HepG2 (cell line): ENCODE data around the gene TAF9B. TPM values are rescaled to one million over a fixed set of nuclear protein-coding genes. Genes with fewer than 3 reads are reported as not detected.

Experiments
- CEBPB ChIP-seq: IDR thresholded peaks from 2 replicates; pipeline ENCODE4 v1.6.1; 2011; ENCODE audit warnings: low read depth, low read length, improper control_type of control experiment, borderline replicate concordance
- DZIP1 ChIP-seq: sonication (generic); formaldehyde crosslinking; IDR thresholded peaks from 2 replicates; pipeline ENCODE4 v1.5.0; 2020; ENCODE audit warnings: mild to moderate bottlenecking, missing genetic modification reagents
- ELF1 ChIP-seq: sonication (generic); formaldehyde crosslinking; IDR thresholded peaks from 2 replicates; pipeline ENCODE4 v1.4.0; 2020; ENCODE audit warnings: missing genetic modification reagents
- FOXO4 ChIP-seq: sonication (generic); formaldehyde crosslinking; conservative IDR thresholded peaks from 2 replicates; pipeline ENCODE4 v1.8.1; 2023; ENCODE audit warnings: missing genetic modification reagents
- ISL2 ChIP-seq: sonication (generic); formaldehyde crosslinking; IDR thresholded peaks from 2 replicates; pipeline ENCODE4 v1.5.0; 2020; ENCODE audit warnings: missing genetic modification reagents
- MLLT10 ChIP-seq: sonication (generic); formaldehyde crosslinking; IDR thresholded peaks from 2 replicates; pipeline ENCODE4 v1.4.0; 2020; ENCODE audit warnings: missing genetic modification reagents
- NFAT5 ChIP-seq: sonication (generic); formaldehyde crosslinking; IDR thresholded peaks from 2 replicates; pipeline ENCODE4 v1.4.0; 2020; ENCODE audit warnings: missing genetic modification reagents
- NFE2 ChIP-seq: sonication (generic); formaldehyde crosslinking; IDR thresholded peaks from 2 replicates; pipeline ENCODE4 v1.4.0; 2020; ENCODE audit warnings: missing genetic modification reagents
- SALL1 ChIP-seq: sonication (generic); formaldehyde crosslinking; IDR thresholded peaks from 2 replicates; pipeline ENCODE4 v1.8.0; 2022; ENCODE audit warnings: mild to moderate bottlenecking, missing genetic modification reagents
- SIX4 ChIP-seq: sonication (generic); formaldehyde crosslinking; IDR thresholded peaks from 2 replicates; pipeline ENCODE4 v1.4.0; 2020; ENCODE audit warnings: missing genetic modification reagents
- TSC22D2 ChIP-seq: sonication (generic); formaldehyde crosslinking; IDR thresholded peaks from 2 replicates; pipeline ENCODE4 v1.5.1; 2020; ENCODE audit warnings: missing genetic modification reagents, mild to moderate bottlenecking, borderline replicate concordance
- U2AF2 ChIP-seq: fragments of 200-400 bp; formaldehyde crosslinking; IDR thresholded peaks from 2 replicates; pipeline ENCODE4 v1.6.1; 2017; ENCODE audit warnings: low read depth, mild to moderate bottlenecking, low read length
- WIZ ChIP-seq: sonication (generic); formaldehyde crosslinking; IDR thresholded peaks from 2 replicates; pipeline ENCODE4 v1.5.1; 2020; ENCODE audit warnings: mild to moderate bottlenecking, missing genetic modification reagents
- ZFP62 ChIP-seq: sonication (generic); formaldehyde crosslinking; IDR thresholded peaks from 2 replicates; pipeline ENCODE4 v1.4.0; 2020; ENCODE audit warnings: missing genetic modification reagents
- ZNF205 ChIP-seq: IDR thresholded peaks from 2 replicates; pipeline ENCODE4 v1.6.1; 2018; ENCODE audit warnings: missing biosample characterization, missing genetic modification reagents
- ZNF333 ChIP-seq: sonication (generic); formaldehyde crosslinking; IDR thresholded peaks from 2 replicates; pipeline ENCODE4 v1.4.0; 2020; ENCODE audit warnings: mild to moderate bottlenecking, missing genetic modification reagents, borderline replicate concordance
- ZNF563 ChIP-seq: sonication (generic); formaldehyde crosslinking; IDR thresholded peaks from 2 replicates; pipeline ENCODE4 v1.8.0; 2022; ENCODE audit warnings: mild to moderate bottlenecking, moderate library complexity, missing genetic modification reagents
- ZNF607 ChIP-seq: sonication (generic); formaldehyde crosslinking; IDR thresholded peaks from 2 replicates; pipeline ENCODE4 v1.5.1; 2020; ENCODE audit warnings: missing genetic modification reagents, mild to moderate bottlenecking, borderline replicate concordance
- ZNF7 ChIP-seq: IDR thresholded peaks from 2 replicates; pipeline ENCODE4 v1.6.1; 2016; ENCODE audit warnings: missing biosample characterization, missing genetic modification reagents
- polyA plus RNA-seq, 8 experiments: library from polyadenylated mRNA; depleted of rRNA in 3 of 8; stranded (reverse) in 7 of 8; unstranded in 1 of 8; fragments of >200 nt; fragmentation: Illumina TruSeq in 4 of 8; extraction: Trizol in 4 of 8; gene quantifications; 2 replicates each; pipeline versions ENCODE4 v1.2.1 to v1.2.3, GENCODE V29; 2011 to 2016; ENCODE audit warnings: low read depth in 4 of 8, missing spikeins in 1 of 8, mixed read lengths in 1 of 8; ENCODE audit not compliant: insufficient read depth in 1 of 8
- total RNA-seq, 5 experiments: library from RNA; depleted of rRNA; stranded (reverse); fragments of >200 nt; fragmentation: Illumina TruSeq; extraction: Trizol; gene quantifications; 2 replicates each; pipeline ENCODE4 v1.2.3, GENCODE V29; 2016; ENCODE audit warnings: low read depth in 1 of 5
- TF ChIP-seq, protein P1 (sequence below): sonication (generic); formaldehyde crosslinking; IDR thresholded peaks from 2 replicates; pipeline ENCODE4 v1.8.0; 2022; ENCODE audit warnings: missing genetic modification reagents, low read depth, mild to moderate bottlenecking, borderline replicate concordance

TAF9B gene
- total and polyA plus RNA-seq, 2 of the 13 experiments (the other 11 are each of a cell fraction or from before 2014, with no cell fraction given), result 10.8 to 15.2 TPM

GRCh38 chrX:78103623-78104446 is 35.6 kb downstream of the TAF9B start, which contains the start of gene PGK1 (continued):
- TF ChIP-seq MLLT10 (no peak), ZNF205 (CRISPR knock-in tag) (no peak; the same call in 1 of the 2 replicates), FOXO4 (no peak), WIZ (CRISPR knock-in tag) (no peak), ZNF7 (CRISPR knock-in tag) (no peak), ISL2 (peak; percentile 49; the same call in 1 of the 2 replicates), CEBPB (no peak), DZIP1 (CRISPR knock-in tag) (0 out of 2 replicates have a peak, but pooled peaks have one; percentile 56), NFAT5 (CRISPR knock-in tag) (0 out of 2 replicates have a peak, but pooled peaks have one; percentile 68), SIX4 (no peak), ZFP62 (CRISPR knock-in tag) (no peak), U2AF2 (no peak), ZNF607 (CRISPR knock-in tag) (peak; percentile 71; the same call in 1 of the 2 replicates), TSC22D2 (CRISPR knock-in tag) (0 out of 2 replicates have a peak, but pooled peaks have one; percentile 21), ZNF333 (CRISPR knock-in tag) (no peak), ELF1 (CRISPR knock-in tag) (peak; percentile 90), NFE2 (no peak), SALL1 (CRISPR knock-in tag) (peak; percentile 77), ZNF563 (CRISPR knock-in tag) (peak; percentile 86; the same call in 1 of the 2 replicates)
- TF ChIP-seq, protein P1, sequence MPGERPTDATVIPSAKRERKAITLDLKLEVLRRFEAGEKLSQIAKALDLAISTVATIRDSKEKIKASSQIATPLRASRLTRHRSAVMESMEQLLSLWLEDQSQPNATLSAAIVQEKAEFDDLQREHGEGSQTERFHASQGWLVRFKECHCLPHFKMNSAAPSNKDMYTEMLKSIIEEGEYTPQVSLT, result no peak
